Epithelial cell of proximal tubule (primary cell): ENCODE measurements around the gene PEX16. TPM values are rescaled to one million over a fixed set of nuclear protein-coding genes. Genes with fewer than 3 reads are reported as not detected.

Experiments
- DNase-seq: peaks from one replicate; pipeline ENCODE4 v3.0.0-alpha.2; 2011; ENCODE audit warnings: low read depth
- H3K4me3 ChIP-seq: 2 replicates; pipeline ENCODE4 v1.5.1; 2011; ENCODE audit warnings: low read depth, mild to moderate bottlenecking, low read length
- CTCF ChIP-seq: conservative IDR thresholded peaks from 2 replicates; pipeline ENCODE4 v1.5.1; 2012; ENCODE audit warnings: low read depth, mild to moderate bottlenecking, low read length
- total RNA-seq: library from RNA; depleted of rRNA; stranded (reverse); fragments of >200 nt; gene quantifications from 2 replicates; pipeline ENCODE4 v1.2.3, GENCODE V29; 2015

Gene PEX16
- total RNA-seq, 1 donor from 2014 or later, result 24.3 TPM

- no peak for TF ChIP-seq CTCF
- H3K4me3 ChIP-seq, result no peak overlapping the region
- no peak for DNase-seq
Observed at GRCh38 chr11:45894555-45895247, 23.0 kb downstream of the PEX16 start.

GRCh38 chr11:45892856-45893255 lies 24.8 kb downstream of the PEX16 start:
- DNase-seq, result no peak
- no peak overlapping the region for H3K4me3 ChIP-seq
- no peak for TF ChIP-seq CTCF

DNA sequence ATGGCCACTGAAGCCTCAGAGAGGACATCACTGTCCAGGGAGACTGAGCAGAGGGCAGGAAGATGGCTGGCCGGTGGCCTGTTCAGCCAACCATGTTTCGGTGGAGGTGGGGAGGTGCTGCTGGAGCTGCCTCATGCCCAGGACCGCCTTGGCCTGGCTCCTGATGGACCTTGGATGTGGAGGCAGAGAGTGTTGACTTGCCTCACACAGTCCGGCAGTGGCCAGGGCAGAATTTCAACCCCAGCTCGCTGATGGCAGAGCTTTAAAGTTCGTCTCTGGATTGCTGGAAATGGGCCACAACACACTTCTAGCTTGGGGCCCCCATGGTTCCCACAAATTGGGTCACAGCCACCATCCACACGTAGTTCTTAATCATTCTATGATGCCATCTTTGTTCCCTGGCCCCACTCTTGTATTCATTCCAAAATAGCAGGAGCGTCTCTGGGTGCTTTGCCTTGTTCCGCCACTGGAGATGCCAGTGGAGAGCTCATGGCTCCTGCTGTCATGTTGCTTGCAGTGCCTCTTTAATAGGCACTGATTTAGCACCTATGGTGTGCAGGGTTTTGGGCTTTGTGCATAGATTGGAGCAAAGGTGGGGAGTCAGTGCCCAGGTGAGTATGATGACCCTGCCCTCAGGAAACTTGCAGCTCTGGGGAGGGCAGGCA lies 26.7 kb downstream of the PEX16 start:
- no peak for TF ChIP-seq CTCF

DNA sequence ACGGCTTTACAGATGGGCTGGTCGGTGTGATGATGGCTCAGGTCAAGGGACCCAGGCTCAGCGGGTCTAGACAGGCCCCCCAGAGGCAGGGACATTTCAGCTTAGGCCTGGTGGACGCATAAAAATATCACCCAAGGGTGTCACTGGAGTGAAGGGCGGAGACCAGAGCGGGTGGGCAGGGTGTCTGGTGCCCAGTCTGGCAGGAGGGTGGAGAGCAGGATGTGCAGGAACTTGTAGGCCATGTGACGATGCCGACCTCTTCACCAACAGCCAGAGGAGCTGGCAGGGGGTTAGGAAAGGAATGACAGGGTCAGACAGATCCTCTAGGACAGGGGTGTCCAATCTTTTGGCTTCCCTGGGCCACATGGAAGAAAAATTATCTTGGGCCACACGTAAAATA lies 27.7 kb downstream of the PEX16 start:
- H3K4me3 ChIP-seq, result no peak overlapping the region
- no peak for DNase-seq
- TF ChIP-seq CTCF, result no peak

More for the DNA sequence above, 26.7 kb downstream of the PEX16 start:
- no peak overlapping the region for H3K4me3 ChIP-seq
- DNase-seq, result no peak

DNA sequence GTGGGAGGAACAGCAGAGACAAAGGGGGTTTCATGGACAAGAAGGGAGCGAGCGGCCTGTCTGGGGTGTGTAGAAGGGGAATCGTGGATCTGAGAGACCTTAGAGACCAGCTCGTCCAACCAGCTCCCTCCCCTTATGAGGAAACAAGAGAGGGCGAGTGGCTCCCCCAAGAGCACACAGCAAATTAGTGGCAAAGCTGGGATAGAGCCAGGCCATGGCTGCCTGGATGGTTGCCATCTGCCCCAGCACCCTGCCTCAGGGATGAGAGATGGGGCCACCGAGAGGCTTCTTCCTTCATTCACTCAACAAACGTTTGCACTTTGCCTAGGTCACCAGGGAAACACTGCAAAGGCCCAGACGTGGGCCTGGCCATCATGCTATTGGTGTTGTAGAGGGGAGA lies 28.1 kb downstream of the PEX16 start:
- TF ChIP-seq CTCF, result no peak
- DNase-seq, result no peak
- H3K4me3 ChIP-seq, result no peak overlapping the region

DNA sequence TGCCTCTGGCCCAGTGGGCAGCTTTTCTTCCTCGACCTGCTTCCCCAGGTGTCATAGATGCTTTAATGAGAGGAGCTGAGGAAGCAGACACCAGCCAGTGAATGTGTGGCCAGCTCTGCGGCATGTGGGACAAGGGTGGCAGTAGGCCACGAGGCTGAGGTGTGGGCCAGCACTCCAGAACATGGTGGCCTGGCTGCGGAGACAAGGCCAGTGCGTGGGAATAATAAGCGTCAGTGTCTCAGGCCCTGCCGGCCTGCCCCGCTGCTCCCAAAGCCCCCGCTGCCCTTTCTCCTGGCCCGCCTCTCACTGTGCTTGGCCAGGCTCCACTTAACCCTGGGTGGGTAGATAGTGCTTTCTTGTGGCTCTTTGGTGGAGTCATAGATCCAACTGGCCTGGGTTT lies 30.1 kb downstream of the PEX16 start:
- no peak for DNase-seq
- TF ChIP-seq CTCF, result no peak
- no peak overlapping the region for H3K4me3 ChIP-seq
